H9 (cell line): ENCODE results near the gene INTS4. TPM values are rescaled to one million over a fixed set of nuclear protein-coding genes. Genes with fewer than 3 reads are reported as not detected.

Experiments
- DNase-seq: peaks from one replicate; pipeline ENCODE4 v3.0.0-alpha.2; 2017
- H2AFZ ChIP-seq: one replicate; pipeline ENCODE4 v1.6.1; 2013; ENCODE audit warnings: mild to moderate bottlenecking, low read length, control low read depth, moderate library complexity
- H2AK5ac ChIP-seq: 2 replicates; pipeline ENCODE4 v1.6.1; 2013; ENCODE audit warnings: low read length, control low read depth, mixed read lengths; ENCODE audit not compliant: insufficient read length
- H2BK120ac ChIP-seq: one replicate; pipeline ENCODE4 v1.6.1; 2013; ENCODE audit warnings: low read depth, mild to moderate bottlenecking, low read length, control low read depth, inconsistent platforms; ENCODE audit not compliant: poor library complexity, severe bottlenecking
- H2BK12ac ChIP-seq: 2 replicates; pipeline ENCODE4 v1.6.1; 2013; ENCODE audit warnings: low read length, control low read depth, mixed read lengths, low read depth; ENCODE audit not compliant: insufficient read length
- H2BK15ac ChIP-seq: 2 replicates; pipeline ENCODE4 v1.6.1; 2013; ENCODE audit warnings: low read depth, low read length, control low read depth
- H2BK20ac ChIP-seq: one replicate; pipeline ENCODE4 v1.6.1; 2013; ENCODE audit warnings: low read depth, mild to moderate bottlenecking, low read length, control low read depth, inconsistent platforms; ENCODE audit not compliant: poor library complexity, severe bottlenecking
- H2BK5ac ChIP-seq: 2 replicates; pipeline ENCODE4 v1.6.1; 2013; ENCODE audit warnings: low read length, control low read depth, mixed read lengths; ENCODE audit not compliant: insufficient read length
- H3K14ac ChIP-seq: 2 replicates; pipeline ENCODE4 v1.6.1; 2013; ENCODE audit warnings: low read length, control low read depth; ENCODE audit not compliant: insufficient read depth
- H3K18ac ChIP-seq: 2 replicates; pipeline ENCODE4 v1.6.1; 2013; ENCODE audit warnings: low read depth, mild to moderate bottlenecking, mixed read lengths, low read length, control low read depth; ENCODE audit not compliant: insufficient read length
- H3K23ac ChIP-seq: 2 replicates; pipeline ENCODE4 v1.6.1; 2013; ENCODE audit warnings: low read length, control low read depth, mixed read lengths, low read depth; ENCODE audit not compliant: insufficient read length
- H3K23me2 ChIP-seq: 2 replicates; pipeline ENCODE4 v1.6.1; 2013; ENCODE audit warnings: low read depth, mild to moderate bottlenecking, mixed read lengths, low read length, control low read depth; ENCODE audit not compliant: insufficient read length, poor library complexity, severe bottlenecking
- H3K27ac ChIP-seq: 2 replicates; pipeline ENCODE4 v1.5.1; 2013; ENCODE audit warnings: low read length, control low read depth, mixed read lengths, low read depth; ENCODE audit not compliant: insufficient read length
- H3K27me3 ChIP-seq: 2 replicates; pipeline ENCODE4 v1.6.1; 2013; ENCODE audit warnings: low read length, control low read depth, inconsistent platforms; ENCODE audit not compliant: insufficient read depth
- H3K4ac ChIP-seq: 2 replicates; pipeline ENCODE4 v1.6.1; 2013; ENCODE audit warnings: low read depth, mild to moderate bottlenecking, control low read depth, inconsistent platforms, low read length, moderate library complexity
- H3K4me1 ChIP-seq: 2 replicates; pipeline ENCODE4 v1.6.1; 2013; ENCODE audit warnings: low read length, control low read depth, inconsistent platforms; ENCODE audit not compliant: insufficient read depth
- H3K4me2 ChIP-seq: 2 replicates; pipeline ENCODE4 v1.6.1; 2013; ENCODE audit warnings: low read length, control low read depth, mixed read lengths; ENCODE audit not compliant: insufficient read length, insufficient read depth
- H3K56ac ChIP-seq: 2 replicates; pipeline ENCODE4 v1.6.1; 2013; ENCODE audit warnings: low read depth, mild to moderate bottlenecking, mixed read lengths, low read length, control low read depth; ENCODE audit not compliant: insufficient read length
- H3K79me1 ChIP-seq: 2 replicates; pipeline ENCODE4 v1.6.1; 2013; ENCODE audit warnings: low read depth, mild to moderate bottlenecking, moderate library complexity, low read length, control low read depth, inconsistent platforms; ENCODE audit not compliant: insufficient read depth, poor library complexity, severe bottlenecking
- H3K79me2 ChIP-seq: 2 replicates; pipeline ENCODE4 v1.6.1; 2013; ENCODE audit warnings: low read length, control low read depth, inconsistent platforms; ENCODE audit not compliant: insufficient read depth
- H3K9ac ChIP-seq: 2 replicates; pipeline ENCODE4 v1.6.1; 2013; ENCODE audit warnings: low read length, control low read depth, mixed read lengths; ENCODE audit not compliant: insufficient read length; ENCODE audit errors: extremely low read depth
- H3K9me3 ChIP-seq: one replicate; pipeline ENCODE4 v1.6.1; 2013; ENCODE audit warnings: low read depth, low read length, inconsistent platforms; ENCODE audit not compliant: control insufficient read depth
- H3T11ph ChIP-seq: one replicate; pipeline ENCODE4 v1.6.1; 2013; ENCODE audit warnings: mild to moderate bottlenecking, low read length, control low read depth, inconsistent platforms
- H4K20me1 ChIP-seq: one replicate; pipeline ENCODE4 v1.6.1; 2013; ENCODE audit not compliant: control insufficient read depth, insufficient read length, insufficient read depth
- H4K5ac ChIP-seq: 2 replicates; pipeline ENCODE4 v1.6.1; 2013; ENCODE audit warnings: low read depth, mild to moderate bottlenecking, mixed read lengths, low read length, control low read depth; ENCODE audit not compliant: insufficient read length
- H4K8ac ChIP-seq: replicated peaks from 2 replicates; pipeline ENCODE4 v1.6.1; 2013; ENCODE audit warnings: low read length, control low read depth, mixed read lengths, low read depth; ENCODE audit not compliant: insufficient read length
- H4K91ac ChIP-seq: 2 replicates; pipeline ENCODE4 v1.6.1; 2013; ENCODE audit warnings: low read depth, mild to moderate bottlenecking, moderate library complexity, mixed read lengths, low read length, control low read depth; ENCODE audit not compliant: insufficient read length
- H3K27ac Mint-ChIP-seq, 3 experiments: 2 replicates in 2 of 3; 3 replicates in 1 of 3; pipeline ENCODE4 v1.8.0; 2020 to 2021; ENCODE audit warnings: mixed read lengths in 3 of 3, mild to moderate bottlenecking in 1 of 3, moderate library complexity in 1 of 3
- H3K27me3 Mint-ChIP-seq: 2 replicates; pipeline ENCODE4 v1.8.0; 2021; ENCODE audit warnings: low read depth, mild to moderate bottlenecking, moderate library complexity, mixed read lengths
- H3K36me3 Mint-ChIP-seq, 3 experiments: 2 replicates in 2 of 3; 3 replicates in 1 of 3; pipeline ENCODE4 v1.8.0; 2020 to 2021; ENCODE audit warnings: low read depth in 3 of 3, mixed read lengths in 3 of 3; ENCODE audit not compliant: insufficient read depth in 1 of 3
- H3K4me1 Mint-ChIP-seq, 2 experiments: 2 replicates each; pipeline ENCODE4 v1.8.0; 2020; ENCODE audit warnings: mixed read lengths in 2 of 2
- H3K4me3 Mint-ChIP-seq, 2 experiments: 2 replicates in 1 of 2; 3 replicates in 1 of 2; pipeline ENCODE4 v1.8.0; 2020 to 2021; ENCODE audit warnings: mild to moderate bottlenecking in 2 of 2, mixed read lengths in 2 of 2, moderate library complexity in 1 of 2
- H3K9me3 Mint-ChIP-seq, 2 experiments: 2 replicates in 1 of 2; 3 replicates in 1 of 2; pipeline ENCODE4 v1.8.0; 2020; ENCODE audit warnings: mild to moderate bottlenecking in 2 of 2, mixed read lengths in 2 of 2, moderate library complexity in 1 of 2
- WGBS: extraction: QIAGEN DNeasy Blood & Tissue Kit; methylation state at CpG from one replicate; pipeline ENCODE4 v1.1.7; 2013; ENCODE audit warnings: missing lambda C conversion rate, low lambda C conversion rate, mixed read lengths; ENCODE audit not compliant: insufficient read length; ENCODE audit errors: extremely low coverage; 5-methylcytosine and 5-hydroxymethylcytosine counted together
- total RNA-seq: library from RNA; stranded (reverse); gene quantifications from 2 replicates; pipeline ENCODE4 v1.2.1, GENCODE V29; 2021
- TF ChIP-seq, protein P1 (sequence below): fragments of 200-600 bp; sonication (generic); conservative IDR thresholded peaks from 3 replicates; pipeline ENCODE4 v1.8.0; 2021; ENCODE audit warnings: antibody characterized with exemption, mild to moderate bottlenecking

The INTS4 gene
- total RNA-seq, 1 experiment from 2014 or later = 38.6 TPM

DNA sequence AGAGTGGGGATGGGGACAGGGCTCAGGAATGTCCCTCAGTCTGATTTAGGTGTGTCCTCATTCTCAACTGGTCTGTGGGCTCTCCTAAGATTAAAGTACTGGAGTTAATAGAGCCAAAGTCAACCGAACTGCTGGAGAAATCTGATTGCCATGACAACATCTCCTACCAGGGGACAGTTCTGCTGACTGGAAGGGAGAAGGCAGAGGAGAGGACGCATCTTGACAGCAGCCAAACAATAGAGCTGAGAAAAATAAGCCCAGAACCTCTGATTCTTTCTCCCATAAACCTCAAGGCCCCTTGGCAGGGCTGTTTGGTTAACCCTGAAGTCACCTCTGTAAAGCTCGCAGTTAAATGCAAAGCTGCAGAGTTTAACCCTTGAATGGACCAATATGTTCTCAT lies 25.8 kb upstream of the INTS4 start:
- no peak overlapping the region for H3K56ac ChIP-seq
- no peaks in the 10 kb centered on the region for H3K9me3 ChIP-seq
- no peak overlapping the region for H3K4ac ChIP-seq
- H2BK20ac ChIP-seq = no peak overlapping the region
- no peaks in the 10 kb centered on the region for H4K20me1 ChIP-seq
- H3K27ac ChIP-seq = no peak overlapping the region
- DNase-seq = no peak
- H3K4me2 ChIP-seq = no peak overlapping the region
- TF ChIP-seq, protein P1, sequence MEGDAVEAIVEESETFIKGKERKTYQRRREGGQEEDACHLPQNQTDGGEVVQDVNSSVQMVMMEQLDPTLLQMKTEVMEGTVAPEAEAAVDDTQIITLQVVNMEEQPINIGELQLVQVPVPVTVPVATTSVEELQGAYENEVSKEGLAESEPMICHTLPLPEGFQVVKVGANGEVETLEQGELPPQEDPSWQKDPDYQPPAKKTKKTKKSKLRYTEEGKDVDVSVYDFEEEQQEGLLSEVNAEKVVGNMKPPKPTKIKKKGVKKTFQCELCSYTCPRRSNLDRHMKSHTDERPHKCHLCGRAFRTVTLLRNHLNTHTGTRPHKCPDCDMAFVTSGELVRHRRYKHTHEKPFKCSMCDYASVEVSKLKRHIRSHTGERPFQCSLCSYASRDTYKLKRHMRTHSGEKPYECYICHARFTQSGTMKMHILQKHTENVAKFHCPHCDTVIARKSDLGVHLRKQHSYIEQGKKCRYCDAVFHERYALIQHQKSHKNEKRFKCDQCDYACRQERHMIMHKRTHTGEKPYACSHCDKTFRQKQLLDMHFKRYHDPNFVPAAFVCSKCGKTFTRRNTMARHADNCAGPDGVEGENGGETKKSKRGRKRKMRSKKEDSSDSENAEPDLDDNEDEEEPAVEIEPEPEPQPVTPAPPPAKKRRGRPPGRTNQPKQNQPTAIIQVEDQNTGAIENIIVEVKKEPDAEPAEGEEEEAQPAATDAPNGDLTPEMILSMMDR = no peak
- no peak overlapping the region for H2BK15ac ChIP-seq
- peaks cover 3% of the 10 kb centered on the region; the same call in 1 of the 2 replicates for H3K4me1 ChIP-seq
- H3K4me1 Mint-ChIP-seq = peaks cover 24 to 27% of the 10 kb centered on the region in 2 experiments
- no peak overlapping the region for H3K23ac ChIP-seq
- H3K79me1 ChIP-seq = no peaks in the 10 kb centered on the region
- H4K5ac ChIP-seq = no peak overlapping the region
- H2BK120ac ChIP-seq = no peak overlapping the region
- H3K27me3 Mint-ChIP-seq = no peaks in the 10 kb centered on the region
- no peaks in the 10 kb centered on the region for H3K9me3 Mint-ChIP-seq
- no peak overlapping the region for H3T11ph ChIP-seq
- no peak overlapping the region for H3K9ac ChIP-seq
- no peak overlapping the region for H2BK5ac ChIP-seq
- no peak overlapping the region for H4K8ac ChIP-seq
- H3K4me3 Mint-ChIP-seq = no peak overlapping the region
- H3K27me3 ChIP-seq = no peaks in the 10 kb centered on the region
- H4K91ac ChIP-seq = no peak overlapping the region
- H3K27ac Mint-ChIP-seq = peak overlapping the region in 2 of 3 experiments; percentile 19 to 31; a peak in 1 of 7 replicates
- peaks cover 7 to 18% (median 17%) of the 10 kb centered on the region in 3 experiments; a peak in 6 of 7 replicates for H3K36me3 Mint-ChIP-seq
- no CpG with 5 or more reads among the region's 3 CpGs for WGBS
- no peak overlapping the region for H2AK5ac ChIP-seq
- H3K18ac ChIP-seq = no peak overlapping the region
- H3K23me2 ChIP-seq = peaks cover 10% of the 10 kb centered on the region
- no peak overlapping the region for H2BK12ac ChIP-seq
- no peak overlapping the region for H2AFZ ChIP-seq
- no peak overlapping the region for H3K14ac ChIP-seq
- no peaks in the 10 kb centered on the region for H3K79me2 ChIP-seq
